Chondrocyte (in vitro differentiated cells): ENCODE data around the gene CHST11. TPM values are rescaled to one million over a fixed set of nuclear protein-coding genes. Genes with fewer than 3 reads are reported as not detected.
A peak's percentile ranks its signal among the peaks of the same experiment; 100 is the strongest.

Experiments used
- DNase-seq: peaks from one replicate; pipeline ENCODE4 v3.0.0; 2021; ENCODE audit warnings: mixed read lengths, low spot score
- H3K27ac Mint-ChIP-seq: one replicate; pipeline ENCODE4 v1.8.0; 2021; ENCODE audit warnings: mild to moderate bottlenecking, moderate library complexity, mixed read lengths; ENCODE audit not compliant: unreplicated experiment
- H3K27me3 Mint-ChIP-seq: 2 replicates; pipeline ENCODE4 v1.8.0; 2021; ENCODE audit warnings: low read depth, mixed read lengths
- H3K36me3 Mint-ChIP-seq: 2 replicates; pipeline ENCODE4 v1.8.0; 2021; ENCODE audit warnings: low read depth, mixed read lengths
- H3K4me1 Mint-ChIP-seq: 2 replicates; pipeline ENCODE4 v1.8.0; 2021; ENCODE audit warnings: low read depth, mild to moderate bottlenecking, mixed read lengths
- H3K4me3 Mint-ChIP-seq: one replicate; pipeline ENCODE4 v1.8.0; 2021; ENCODE audit warnings: mild to moderate bottlenecking, moderate library complexity, mixed read lengths; ENCODE audit not compliant: unreplicated experiment
- H3K9me3 Mint-ChIP-seq: 2 replicates; pipeline ENCODE4 v1.8.0; 2021; ENCODE audit warnings: low read depth, mixed read lengths
- CTCF ChIP-seq: fragments of 200-600 bp; sonication (generic); IDR thresholded peaks from 2 replicates; pipeline ENCODE4 v1.5.0; 2021; ENCODE audit warnings: antibody characterized with exemption, mild to moderate bottlenecking, moderate library complexity
- total RNA-seq: library from RNA; stranded (reverse); gene quantifications from 3 replicates; pipeline ENCODE4 v1.2.1, GENCODE V29; 2021

CHST11 gene
- total RNA-seq, 1 donor from 2014 or later = 6.2 TPM

DNA sequence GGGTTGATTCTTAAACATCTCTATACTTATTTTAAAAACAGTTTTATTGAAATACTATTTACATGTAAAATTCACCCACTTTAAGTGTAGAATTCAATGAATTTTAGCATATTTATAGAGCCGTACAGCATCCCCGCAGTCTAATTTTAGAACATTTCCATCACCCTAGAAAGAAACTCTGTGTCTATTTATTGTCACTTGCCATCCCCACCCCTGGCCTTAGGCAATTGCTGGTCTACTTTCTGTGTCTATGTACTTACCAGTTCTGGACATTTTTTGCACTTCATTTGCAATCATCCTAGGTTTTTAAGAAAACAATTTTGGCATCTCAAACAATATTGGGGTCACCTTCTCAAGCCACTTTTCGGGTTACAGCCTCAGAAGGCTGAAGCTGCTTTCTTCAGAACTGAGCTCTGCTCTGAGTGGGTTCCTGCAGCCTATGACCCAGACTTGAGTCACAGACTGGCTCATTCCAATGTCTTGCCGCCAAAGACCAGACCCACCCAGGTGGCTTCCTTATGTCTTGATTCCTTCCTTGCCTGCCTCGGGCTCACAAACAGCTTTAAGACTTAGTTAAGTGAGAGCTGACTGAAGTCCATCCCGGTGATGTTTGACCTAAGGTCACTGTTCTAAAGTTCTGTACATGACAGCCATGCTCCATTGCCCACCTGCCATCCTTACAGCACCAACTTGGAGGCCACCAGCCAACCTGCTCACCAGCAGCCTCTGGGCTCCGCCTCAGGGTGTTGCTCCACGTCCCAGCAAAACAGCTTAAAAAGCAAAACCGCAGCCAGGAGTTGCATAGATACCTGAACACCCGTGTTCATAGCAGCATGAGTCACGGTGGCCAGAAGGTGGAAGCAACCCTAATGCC lies 131.5 kb downstream of the CHST11 start:
- Mint-ChIP-seq H3K4me3 (peak overlapping the region; percentile 32), H3K27me3 (no peaks in the 10 kb centered on the region), H3K9me3 (no peaks in the 10 kb centered on the region), H3K4me1 (peaks cover 39% of the 10 kb centered on the region), H3K27ac (peak overlapping the region; percentile 68), H3K36me3 (no peaks in the 10 kb centered on the region)
- TF ChIP-seq CTCF = no peak
- no peak for DNase-seq

- no peak overlapping the region for H3K4me3 Mint-ChIP-seq
- TF ChIP-seq CTCF = no peak
- H3K36me3 Mint-ChIP-seq = no peaks in the 10 kb centered on the region
- no peak for DNase-seq
- H3K27ac Mint-ChIP-seq = peak overlapping the region; percentile 68
- no peaks in the 10 kb centered on the region for H3K27me3 Mint-ChIP-seq
- H3K9me3 Mint-ChIP-seq = no peaks in the 10 kb centered on the region
- peaks cover 39% of the 10 kb centered on the region for H3K4me1 Mint-ChIP-seq
Measured at GRCh38 chr12:104588921-104589590, 132.3 kb downstream of the CHST11 start.

DNA sequence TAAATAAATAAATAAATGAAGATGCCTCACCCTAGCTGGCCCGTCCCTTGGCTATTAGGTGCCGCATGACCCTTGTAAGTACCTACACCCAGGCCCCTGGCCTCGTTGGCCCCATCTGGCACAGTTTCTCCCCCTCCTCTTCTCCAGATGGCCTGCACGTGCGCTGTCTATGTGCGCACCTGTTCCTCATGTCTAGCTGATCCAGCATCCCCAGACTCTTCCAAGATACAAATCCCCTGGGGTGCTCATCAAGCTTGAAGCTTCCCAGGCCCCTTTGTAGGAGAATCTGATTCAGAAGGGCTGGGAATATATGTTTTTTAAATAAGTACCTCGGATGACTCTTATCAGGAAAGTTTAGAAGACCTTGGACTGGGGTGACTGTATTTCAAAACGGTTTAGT lies 133.3 kb downstream of the CHST11 start:
- no peaks in the 10 kb centered on the region for H3K36me3 Mint-ChIP-seq
- no peaks in the 10 kb centered on the region for H3K9me3 Mint-ChIP-seq
- no peak for TF ChIP-seq CTCF
- H3K27ac Mint-ChIP-seq = no peak overlapping the region
- no peak overlapping the region for H3K4me3 Mint-ChIP-seq
- no peaks in the 10 kb centered on the region for H3K27me3 Mint-ChIP-seq
- no peak for DNase-seq
- peaks cover 39% of the 10 kb centered on the region for H3K4me1 Mint-ChIP-seq

DNA sequence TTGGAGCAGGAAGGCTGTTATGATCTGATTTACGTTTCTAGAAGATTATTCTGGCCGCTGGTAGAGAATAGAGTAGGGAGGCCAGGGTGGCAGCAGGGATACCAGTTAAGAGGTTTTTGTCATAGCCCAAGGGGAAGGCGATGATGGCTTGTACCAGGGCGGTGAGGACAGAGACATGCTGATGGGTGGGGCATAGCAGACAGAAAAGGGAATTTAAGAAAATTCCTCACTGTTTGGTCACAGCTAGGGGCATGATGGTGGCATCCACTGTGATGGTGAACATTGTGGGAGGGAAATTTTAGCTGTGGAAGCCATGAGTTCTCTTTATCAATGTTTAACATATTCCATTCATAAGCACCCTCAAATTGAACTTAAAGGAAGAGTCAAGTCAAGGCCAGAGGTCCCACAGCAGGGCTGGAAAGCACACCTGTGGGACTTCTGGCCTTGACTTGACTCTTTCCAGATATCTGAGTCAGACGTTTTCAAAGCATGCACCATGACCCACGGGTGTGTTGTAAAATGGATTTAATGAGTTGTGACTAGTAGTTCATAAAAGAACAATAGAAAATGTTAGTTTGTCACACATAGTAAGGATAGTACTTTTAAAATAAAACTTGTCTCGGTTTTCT lies 134.6 kb downstream of the CHST11 start:
- TF ChIP-seq CTCF = no peak
- H3K4me3 Mint-ChIP-seq = no peak overlapping the region
- H3K27me3 Mint-ChIP-seq = no peaks in the 10 kb centered on the region
- no peaks in the 10 kb centered on the region for H3K9me3 Mint-ChIP-seq
- no peak for DNase-seq
- peaks cover 44% of the 10 kb centered on the region for H3K4me1 Mint-ChIP-seq
- H3K27ac Mint-ChIP-seq = no peak overlapping the region
- H3K36me3 Mint-ChIP-seq = no peaks in the 10 kb centered on the region

DNA sequence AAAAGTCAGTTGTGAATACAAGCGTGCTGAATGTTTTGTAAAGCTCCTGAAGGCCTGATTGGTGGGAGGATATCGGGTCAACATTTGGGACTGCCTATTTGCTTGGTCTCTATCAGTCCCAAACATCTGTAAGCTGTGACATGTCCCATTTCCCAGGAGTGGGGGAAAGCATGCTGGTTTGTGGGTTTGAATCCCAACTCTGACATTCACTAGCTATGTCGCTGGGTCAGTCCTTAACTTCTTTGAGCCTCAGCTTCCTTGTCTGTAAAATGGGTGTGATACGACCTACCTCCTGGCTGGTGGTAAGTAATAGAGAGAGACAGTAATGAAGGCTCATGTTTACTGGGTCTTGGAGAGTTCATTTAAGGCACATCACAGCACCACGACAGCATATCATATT lies 136.7 kb downstream of the CHST11 start:
- peaks cover 43% of the 10 kb centered on the region for H3K4me1 Mint-ChIP-seq
- no peak for DNase-seq
- no peak for TF ChIP-seq CTCF
- no peaks in the 10 kb centered on the region for H3K36me3 Mint-ChIP-seq
- H3K27ac Mint-ChIP-seq = no peak overlapping the region
- no peaks in the 10 kb centered on the region for H3K9me3 Mint-ChIP-seq
- H3K4me3 Mint-ChIP-seq = no peak overlapping the region
- no peaks in the 10 kb centered on the region for H3K27me3 Mint-ChIP-seq
